Uterus (tissue), 2 donors: Measurements from ENCODE around the gene CISD2.
"Not testable (repeated sequence)": the region's sequence is repeated elsewhere in the genome, so short reads cannot be mapped to it uniquely, and the experiment has no call there.

Experiments used
- CTCF ChIP-seq, 4 experiments: fragments of 200-600 bp in 2 of 4; fragments of 450-650 bp in 2 of 4; sonication (generic) in 2 of 4; IDR thresholded peaks; one replicate each; pipeline ENCODE4 v1.5.1; 2016 to 2019; ENCODE audit warnings: antibody characterized with exemption in 4 of 4, mild to moderate bottlenecking in 2 of 4, moderate library complexity in 1 of 4
- POLR2A ChIP-seq, 2 donors: fragments of 450-650 bp; IDR thresholded peaks; one replicate each; pipeline ENCODE4 v1.6.1; 2016; ENCODE audit warnings: antibody characterized with exemption in 2 of 2, mild to moderate bottlenecking in 1 of 2, moderate library complexity in 1 of 2

GRCh38 chr4:102877477-102878106 lies 8.8 kb downstream of the CISD2 start:
- TF ChIP-seq CTCF, POLR2A (IDR thresholded peaks at IDR 0.05): not testable (repeated sequence)
